IMR-90 (cell line): ENCODE measurements around the gene ZNF556. TPM values are rescaled to one million over a fixed set of nuclear protein-coding genes. Genes with fewer than 3 reads are reported as not detected.

Source experiments
- ATAC-seq: fragments of 200-7000 bp; cut with Tn5 transposase; 2 replicates; pipeline ENCODE4 v1.9.1; 2020; ENCODE audit warnings: low read depth, mild to moderate bottlenecking, moderate library complexity
- BruUV-seq: library from RNA; stranded (reverse); fragments of 400-500 nt; replicated peaks from 2 replicates; lab custom pipeline; 2021; lab: Mats Ljungman, UMichigan
- CTCF ChIA-PET: fragments of 300-600 bp; formaldehyde crosslinking; extraction: SDS; loops from one replicate; lab custom pipeline; 2021; ENCODE audit warnings: antibody characterized with exemption; lab: Yijun Ruan, JAX
- POLR2A ChIA-PET: fragments of 300-600 bp; sonication (Branson Sonifier 250); formaldehyde crosslinking; loops from one replicate; lab custom pipeline; 2022; ENCODE audit warnings: antibody characterized with exemption; ENCODE audit not compliant: unreplicated experiment; lab: Charles Lee
- DNase-seq: peaks from one replicate; pipeline ENCODE4 v3.0.0; 2013
- H2AFZ ChIP-seq: replicated peaks from 2 replicates; pipeline ENCODE3; 2013; ENCODE audit warnings: low read length, mild to moderate bottlenecking; ENCODE audit not compliant: poor library complexity
- H2AK5ac ChIP-seq: 2 replicates; pipeline ENCODE4 v1.6.1; 2013; ENCODE audit warnings: low read depth, low read length, inconsistent platforms
- H2AK9ac ChIP-seq: replicated peaks from 2 replicates; pipeline ENCODE3; 2013; ENCODE audit warnings: mild to moderate bottlenecking, low read depth, low read length, moderate library complexity; ENCODE audit not compliant: poor library complexity
- H2BK120ac ChIP-seq: 2 replicates; pipeline ENCODE4 v1.6.1; 2013; ENCODE audit warnings: low read depth, low read length, inconsistent platforms
- H2BK15ac ChIP-seq: 3 replicates; pipeline ENCODE4 v1.6.1; 2013; ENCODE audit warnings: low read depth, low read length, inconsistent platforms
- H2BK20ac ChIP-seq: 2 replicates; pipeline ENCODE4 v1.6.1; 2013; ENCODE audit warnings: low read depth, mild to moderate bottlenecking, inconsistent platforms, low read length, moderate library complexity
- H2BK5ac ChIP-seq: 2 replicates; pipeline ENCODE4 v1.6.1; 2013; ENCODE audit warnings: mild to moderate bottlenecking, low read depth, low read length, inconsistent platforms; ENCODE audit not compliant: poor library complexity, severe bottlenecking
- H3K14ac ChIP-seq: replicated peaks from 2 replicates; pipeline ENCODE4 v1.6.1; 2013; ENCODE audit warnings: low read depth, low read length, inconsistent platforms
- H3K18ac ChIP-seq: 2 replicates; pipeline ENCODE4 v1.6.1; 2013; ENCODE audit warnings: low read depth, low read length, control low read depth
- H3K23ac ChIP-seq: 2 replicates; pipeline ENCODE4 v1.6.1; 2013; ENCODE audit warnings: low read depth, low read length, inconsistent platforms
- H3K27ac ChIP-seq: 2 replicates; pipeline ENCODE4 v1.5.1; 2013; ENCODE audit warnings: mild to moderate bottlenecking, control low read depth, low read length; ENCODE audit not compliant: insufficient read depth
- H3K27me3 ChIP-seq: 2 replicates; pipeline ENCODE4 v1.6.1; 2013; ENCODE audit warnings: low read length; ENCODE audit not compliant: control insufficient read depth, insufficient read depth
- H3K36me3 ChIP-seq: 2 replicates; pipeline ENCODE4 v1.6.1; 2013; ENCODE audit warnings: low read length, mixed read lengths; ENCODE audit not compliant: control insufficient read depth, insufficient read depth
- H3K4ac ChIP-seq: 2 replicates; pipeline ENCODE4 v1.6.1; 2013; ENCODE audit warnings: low read depth, low read length, inconsistent platforms
- H3K4me1 ChIP-seq: 2 replicates; pipeline ENCODE4 v1.6.1; 2013; ENCODE audit warnings: low read length, mixed read lengths; ENCODE audit not compliant: control insufficient read depth, insufficient read depth
- H3K4me2 ChIP-seq: 2 replicates; pipeline ENCODE4 v1.6.1; 2013; ENCODE audit warnings: low read depth, mild to moderate bottlenecking, control low read depth, low read length, moderate library complexity
- H3K4me3 ChIP-seq: 2 replicates; pipeline ENCODE4 v1.5.1; 2013; ENCODE audit warnings: low read depth, mild to moderate bottlenecking, control low read depth, low read length, moderate library complexity; ENCODE audit not compliant: insufficient read depth
- H3K56ac ChIP-seq: 2 replicates; pipeline ENCODE4 v1.6.1; 2013; ENCODE audit warnings: low read length, inconsistent platforms; ENCODE audit not compliant: insufficient read depth; ENCODE audit errors: extremely low read depth
- H3K79me1 ChIP-seq, 2 experiments: 2 replicates each; pipeline ENCODE4 v1.6.1; 2013; ENCODE audit warnings: low read length in 2 of 2, inconsistent platforms in 1 of 2, low read depth in 1 of 2
- H3K9ac ChIP-seq: 2 replicates; pipeline ENCODE4 v1.6.1; 2013; ENCODE audit warnings: low read depth, low read length, control low read depth
- H3K9me1 ChIP-seq: 2 replicates; pipeline ENCODE4 v1.6.1; 2013; ENCODE audit warnings: low read length, inconsistent platforms; ENCODE audit not compliant: insufficient read depth
- H3K9me3 ChIP-seq: 2 replicates; pipeline ENCODE4 v1.6.1; 2013; ENCODE audit warnings: low read length; ENCODE audit not compliant: control insufficient read depth, insufficient read depth
- H4K20me1 ChIP-seq: 2 replicates; pipeline ENCODE4 v1.6.1; 2013; ENCODE audit warnings: low read length, inconsistent platforms; ENCODE audit not compliant: insufficient read depth
- H4K5ac ChIP-seq: 2 replicates; pipeline ENCODE4 v1.6.1; 2013; ENCODE audit warnings: mild to moderate bottlenecking, low read depth, low read length, control low read depth
- H4K8ac ChIP-seq, 2 experiments: 2 replicates each; pipeline ENCODE4 v1.6.1; 2013; ENCODE audit warnings: low read depth in 2 of 2, low read length in 2 of 2, control low read depth in 1 of 2, inconsistent platforms in 1 of 2
- H4K91ac ChIP-seq: 2 replicates; pipeline ENCODE4 v1.6.1; 2013; ENCODE audit warnings: low read depth, low read length, inconsistent platforms; ENCODE audit not compliant: insufficient read depth
- CHD1 ChIP-seq: IDR thresholded peaks from 2 replicates; pipeline ENCODE4 v1.6.1; 2012; ENCODE audit warnings: low read depth, low read length, improper control_type of control experiment
- WGBS, 2 experiments: methylation state at CpG; one replicate each; pipeline versions ENCODE4 v1.1.5 to v1.1.7; 2013; ENCODE audit warnings: missing lambda C conversion rate in 2 of 2; ENCODE audit not compliant: insufficient read length in 1 of 2; ENCODE audit errors: extremely low coverage in 2 of 2; 5-methylcytosine and 5-hydroxymethylcytosine counted together
- dilution Hi-C: fragments of 300-500 bp; cut with HindIII; formaldehyde crosslinking; loops from one replicate; pipeline ENCODE4 v1.14.3; 2018; ENCODE audit warnings: low sequenced_read_pairs; ENCODE audit not compliant: unreplicated experiment
- in situ Hi-C: fragments of 300-500 bp; cut with MboI; formaldehyde crosslinking; loops from 3 replicates; pipeline ENCODE4 v1.14.3; 2019; ENCODE audit warnings: low sequenced_read_pairs, inconsistent platforms, mixed read lengths
- intact Hi-C: fragments of 100-400 bp; cut with micrococcal nuclease; formaldehyde crosslinking; loops from 2 replicates; pipeline ENCODE4 v1.10.0; 2022
- polyA plus RNA-seq, 3 experiments: library from polyadenylated mRNA; depleted of rRNA; stranded (reverse); fragments of >200 nt; gene quantifications; 2 replicates each; pipeline ENCODE4 v1.2.3, GENCODE V29; 2012; ENCODE audit warnings: low replicate concordance in 1 of 3
- total RNA-seq: library from RNA; depleted of rRNA; stranded (reverse); fragments of >200 nt; gene quantifications from 2 replicates; pipeline ENCODE4 v1.2.3, GENCODE V29; 2012

The ZNF556 gene
- total and polyA plus RNA-seq, 2 of the 4 experiments (the other 2 are of a cell fraction), result not detected

- intact Hi-C loops (no loop called here), in situ Hi-C loops (no loop called here), dilution Hi-C loops (no loop called here)
- H3K14ac ChIP-seq, result no peak overlapping the region
- H3K79me1 ChIP-seq, result peaks cover 29 to 51% of the 10 kb centered on the region in 2 experiments
- peaks cover 74% of the 10 kb centered on the region for H3K9me3 ChIP-seq
- H3K4me1 ChIP-seq, result peaks cover 2% of the 10 kb centered on the region
- no peaks in the 10 kb centered on the region for H4K20me1 ChIP-seq
- no peaks in the 10 kb centered on the region for H3K9me1 ChIP-seq
- no peak for TF ChIP-seq CHD1
- H2AK9ac ChIP-seq, result no peak overlapping the region
- no peak overlapping the region for H2BK20ac ChIP-seq
- peaks cover 49% of the 10 kb centered on the region for H3K36me3 ChIP-seq
- no peak overlapping the region for H2AFZ ChIP-seq
- H2BK15ac ChIP-seq, result no peak overlapping the region
- no peak overlapping the region for H4K5ac ChIP-seq
- H3K9ac ChIP-seq, result no peak overlapping the region
- ATAC-seq (peak; percentile 75), DNase-seq (peak; percentile 41)
- no peaks in the 10 kb centered on the region for H3K27me3 ChIP-seq
- ChIA-PET POLR2A (no interaction called here), CTCF (interaction anchor here (1.1 kb wide), 1 partner anchor 39 kb away, joined by 3 read pairs; no protein-coding TSS in a partner anchor)
- no peak overlapping the region for H2BK120ac ChIP-seq
- H2AK5ac ChIP-seq, result no peak overlapping the region
- no peak overlapping the region for H3K4me2 ChIP-seq
- H4K8ac ChIP-seq, result no peak overlapping the region
- H3K18ac ChIP-seq, result no peak overlapping the region
- H3K27ac ChIP-seq, result no peak overlapping the region; the same call in 1 of the 2 replicates
- no peak overlapping the region for H2BK5ac ChIP-seq
- no peak overlapping the region for H3K4me3 ChIP-seq
- H3K23ac ChIP-seq, result no peak overlapping the region
- H3K56ac ChIP-seq, result no peak overlapping the region
- no TSS peak for BruUV-seq
- WGBS, 2 experiments, result 100% methylated on average over 1 of the region's 4 CpGs; no CpG with 5 or more reads in 1 of the 2 experiments
- no peak overlapping the region for H3K4ac ChIP-seq
- H4K91ac ChIP-seq, result no peak overlapping the region
Measured at GRCh38 chr19:2848616-2849015, 18.5 kb upstream of the ZNF556 start.
